K562 (cell line): Measurements from ENCODE around the gene GPR12. TPM values are rescaled to one million over a fixed set of nuclear protein-coding genes. Genes with fewer than 3 reads are reported as not detected.

Experiments used
- ATAC-seq: fragments of 200-7000 bp; cut with Tn5 transposase; 3 replicates; pipeline ENCODE4 v1.9.1; 2020; ENCODE audit warnings: moderate library complexity
- BruUV-seq: library from RNA; stranded (reverse); fragments of 400-500 nt; replicated peaks from 2 replicates; lab custom pipeline; 2021; lab: Mats Ljungman, UMichigan
- CTCF ChIA-PET: fragments of 300-600 bp; formaldehyde crosslinking; extraction: SDS; loops from one replicate; lab custom pipeline; 2021; ENCODE audit warnings: low intra/inter-chr PET ratio; lab: Yijun Ruan, JAX
- POLR2A ChIA-PET: fragments of 300-600, 350-650 bp; sonication (Branson Sonifier 250); formaldehyde crosslinking; extraction: SDS; loops from one replicate; lab custom pipeline; 2021; ENCODE audit warnings: antibody characterized with exemption, inconsistent platforms; lab: Yijun Ruan, JAX
- DNase-seq, 4 experiments: peaks; one replicate each; pipeline versions ENCODE4 v3.0.0 to v3.0.0-alpha.2; 2011 to 2018; ENCODE audit warnings: low spot score in 3 of 4, mixed read lengths in 3 of 4; ENCODE audit errors: extremely low read depth in 1 of 4
- FAIRE-seq: peaks from 2 replicates; lab custom pipeline; 2011; peaks lifted over from hg19 to GRCh38; lab: Jason Lieb, UNC
- H2AFZ ChIP-seq: 2 replicates; pipeline ENCODE4 v1.6.0; 2011; ENCODE audit warnings: low read depth, low read length, control low read depth, inconsistent platforms
- H3K27ac ChIP-seq: fragments of 200-600 bp; 3 replicates; pipeline ENCODE4 v1.8.0; 2011; ENCODE audit warnings: low read depth, mild to moderate bottlenecking, control low read depth, inconsistent platforms, low read length, moderate library complexity, mixed read lengths; ENCODE audit errors: extremely low read depth
- H3K27me3 ChIP-seq, 2 experiments: fragments of 300-600 bp in 1 of 2; 2 replicates in 1 of 2; 3 replicates in 1 of 2; pipeline versions ENCODE4 v1.6.0 to v1.8.0; 2011; ENCODE audit warnings: inconsistent platforms in 2 of 2, low read length in 2 of 2, mild to moderate bottlenecking in 1 of 2, mixed read lengths in 1 of 2, moderate library complexity in 1 of 2; ENCODE audit not compliant: control insufficient read depth in 2 of 2, insufficient read depth in 2 of 2
- H3K36me3 ChIP-seq: fragments of 300-600 bp; 3 replicates; pipeline ENCODE4 v1.8.0; 2011; ENCODE audit warnings: mild to moderate bottlenecking, low read length, inconsistent platforms; ENCODE audit not compliant: control insufficient read depth, insufficient read depth
- H3K4me1 ChIP-seq, 2 experiments: fragments of 200-600 bp in 1 of 2; replicated peaks in 1 of 2; 2 replicates in 1 of 2; 3 replicates in 1 of 2; pipeline versions ENCODE4 v1.5.1 to v1.8.0; 2011; ENCODE audit warnings: inconsistent platforms in 2 of 2, low read length in 2 of 2, mild to moderate bottlenecking in 1 of 2, mixed read lengths in 1 of 2, moderate library complexity in 1 of 2; ENCODE audit not compliant: control insufficient read depth in 2 of 2, insufficient read depth in 2 of 2
- H3K4me2 ChIP-seq: 2 replicates; pipeline ENCODE4 v1.6.1; 2011; ENCODE audit warnings: low read length, control low read depth, inconsistent platforms, mixed read lengths; ENCODE audit not compliant: insufficient read depth
- H3K4me3 ChIP-seq: fragments of 200-600 bp; sonication (generic), shearing (Covaris generic); 2 replicates; pipeline ENCODE4 v1.5.1; 2016; ENCODE audit warnings: control low read depth, inconsistent platforms
- H3K79me2 ChIP-seq: fragments of 200-600 bp; 3 replicates; pipeline ENCODE4 v1.8.0; 2011; ENCODE audit warnings: low read length, inconsistent platforms; ENCODE audit not compliant: control insufficient read depth, insufficient read depth
- H3K9ac ChIP-seq, 2 experiments: 2 replicates each; pipeline versions ENCODE4 v1.6.0 to v1.6.1; 2011; ENCODE audit warnings: low read depth in 2 of 2, low read length in 2 of 2, control low read depth in 1 of 2, inconsistent platforms in 1 of 2, mild to moderate bottlenecking in 1 of 2, mixed read lengths in 1 of 2; ENCODE audit not compliant: insufficient read depth in 1 of 2
- H3K9me1 ChIP-seq: one replicate; pipeline ENCODE4 v1.6.0; 2011; ENCODE audit warnings: inconsistent platforms, mild to moderate bottlenecking, low read length, moderate library complexity; ENCODE audit not compliant: control insufficient read depth, insufficient read depth
- H3K9me3 ChIP-seq: replicated peaks from 2 replicates; pipeline ENCODE4 v1.5.1; 2011; ENCODE audit warnings: low read depth, low read length, inconsistent platforms; ENCODE audit not compliant: control insufficient read depth, insufficient read depth
- H4K20me1 ChIP-seq: replicated peaks from 2 replicates; pipeline ENCODE4 v1.6.1; 2011; ENCODE audit warnings: low read length, inconsistent platforms, mixed read lengths; ENCODE audit not compliant: control insufficient read depth, insufficient read depth
- CSDE1 ChIP-seq, 2 experiments: fragments of 450-650 bp; IDR thresholded peaks; 2 replicates each; pipeline ENCODE4 v1.6.1; 2016; ENCODE audit warnings: mild to moderate bottlenecking in 1 of 2
- FOS ChIP-seq: IDR thresholded peaks from 3 replicates; pipeline ENCODE4 v1.6.1; 2011; ENCODE audit not compliant: insufficient read length; ENCODE audit errors: extremely low read depth
- FOXK2 ChIP-seq, 2 experiments: fragments of 450-650 bp; IDR thresholded peaks in 1 of 2; conservative IDR thresholded peaks in 1 of 2; 2 replicates each; pipeline ENCODE4 v1.6.1; 2016; ENCODE audit warnings: low read depth in 2 of 2, mild to moderate bottlenecking in 1 of 2
- HMGN3 ChIP-seq: IDR thresholded peaks from 2 replicates; pipeline ENCODE4 v1.6.1; 2011; ENCODE audit warnings: borderline replicate concordance, low read depth, mild to moderate bottlenecking, mixed read lengths, low read length; ENCODE audit not compliant: insufficient read length; ENCODE audit errors: extremely low read depth
- KDM4B ChIP-seq, 2 experiments: fragments of 450-650 bp in 1 of 2; sonication (generic) in 1 of 2; IDR thresholded peaks; 2 replicates each; pipeline ENCODE4 v1.6.1; 2016 to 2017; ENCODE audit warnings: borderline replicate concordance in 2 of 2, antibody characterized with exemption in 1 of 2, low read depth in 1 of 2, mild to moderate bottlenecking in 1 of 2
- MEF2D ChIP-seq: conservative IDR thresholded peaks from 2 replicates; pipeline ENCODE4 v1.6.1; 2016; ENCODE audit warnings: low read depth, missing genetic modification characterization, missing compliant biosample characterization
- RB1 ChIP-seq: fragments of 450-650 bp; IDR thresholded peaks from 2 replicates; pipeline ENCODE4 v1.6.1; 2017; ENCODE audit warnings: low read depth, mild to moderate bottlenecking
- TCF7 ChIP-seq: sonication (generic); IDR thresholded peaks from 2 replicates; pipeline ENCODE4 v1.6.1; 2016; ENCODE audit warnings: antibody characterized with exemption, borderline replicate concordance
- ZBTB40 ChIP-seq, 2 experiments: fragments of 450-650 bp in 1 of 2; sonication (generic) in 1 of 2; formaldehyde crosslinking in 1 of 2; IDR thresholded peaks; 2 replicates each; pipeline versions ENCODE4 v1.7.1 to v1.9.0; 2016 to 2022; ENCODE audit warnings: inconsistent platforms in 1 of 2, mild to moderate bottlenecking in 1 of 2, missing genetic modification reagents in 1 of 2
- ZEB2 ChIP-seq: fragments of 450-650 bp; IDR thresholded peaks from 2 replicates; pipeline ENCODE4 v1.6.1; 2016
- ZNF277 ChIP-seq: fragments of 250-450 bp; sonication (Bioruptor Pico); IDR thresholded peaks from 2 replicates; pipeline ENCODE4 v1.8.0; 2022; ENCODE audit warnings: inconsistent platforms, mild to moderate bottlenecking, moderate library complexity, borderline replicate concordance
- WGBS: fragments of 100-300 bp; shearing (Covaris generic); methylation state at CpG from one replicate; pipeline ENCODE4 v1.1.6; 2016; ENCODE audit warnings: low coverage, mixed read lengths; ENCODE audit not compliant: insufficient coverage; ENCODE audit errors: missing lambda C conversion rate; 5-methylcytosine and 5-hydroxymethylcytosine counted together
- in situ Hi-C: fragments of 300-500 bp; cut with MboI; formaldehyde crosslinking; loops from 4 replicates; pipeline ENCODE4 v1.15.0; 2018; ENCODE audit warnings: inconsistent platforms, mixed read lengths
- intact Hi-C: fragments of 100-400 bp; cut with micrococcal nuclease; formaldehyde crosslinking; loops from 2 replicates; pipeline ENCODE4 v1.14.2; 2022
- polyA plus RNA-seq, 8 experiments: library from polyadenylated mRNA; depleted of rRNA in 4 of 8; stranded (reverse) in 5 of 8; unstranded in 3 of 8; fragments of >200 nt; fragmentation: Nextera tagmentation in 2 of 8; fragmentation: Illumina TruSeq in 1 of 8; extraction: Ambion mirVana in 2 of 8; extraction: Trizol in 1 of 8; gene quantifications; 2 replicates each; pipeline versions ENCODE4 v1.2.1 to v1.2.3, GENCODE V29; 2011 to 2014; ENCODE audit warnings: inconsistent platforms in 1 of 8, missing spikeins in 1 of 8
- total RNA-seq, 7 experiments: library from RNA; depleted of rRNA in 6 of 7; stranded (reverse); fragments of >200 nt in 6 of 7; fragmentation: Illumina TruSeq in 2 of 7; extraction: Trizol in 2 of 7; gene quantifications; 2 replicates each; pipeline versions ENCODE4 v1.2.1 to v1.2.3, GENCODE V29; 2011 to 2021; ENCODE audit warnings: low replicate concordance in 1 of 7

Gene GPR12
- total and polyA plus RNA-seq, 9 of the 15 experiments (the other 6 are each of a cell fraction or from before 2014, with no cell fraction given): not detected

GRCh38 chr13:26710166-26710565 is 50.4 kb downstream of the GPR12 start (continued):
- TF ChIP-seq KDM4B (IDR thresholded peaks at IDR 0.05; ENCODE audit: borderline replicate concordance in 2 of 2, low read depth in 1 of 2) (no peak), ZNF277 (no peak)

DNA sequence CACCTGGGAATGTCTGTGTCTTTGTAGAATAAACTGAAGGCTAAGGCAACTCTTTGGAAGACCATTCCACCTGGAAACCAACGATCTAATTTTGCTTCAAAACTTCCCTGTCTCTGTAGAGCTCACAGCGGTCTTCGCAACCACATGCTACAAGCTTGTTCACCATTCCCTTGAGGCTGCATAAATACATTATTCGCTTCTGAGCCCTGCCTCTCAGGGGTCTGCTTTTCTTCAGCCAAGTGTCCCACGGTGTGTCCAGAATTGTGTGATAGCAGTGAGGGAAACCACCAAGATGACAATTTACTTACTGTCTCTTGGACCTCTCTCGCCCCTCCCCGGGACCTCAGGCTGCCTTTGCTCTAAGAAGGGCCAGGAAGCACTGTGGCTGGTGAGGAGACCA is 51.1 kb downstream of the GPR12 start:
- POLR2A ChIA-PET: no interaction called here
- 0% methylated on average over 5 of the region's 7 CpGs for WGBS
- TF ChIP-seq MEF2D (tag): no peak
- no peak for TF ChIP-seq CSDE1 (IDR thresholded peaks at IDR 0.05)
- TF ChIP-seq ZBTB40 (IDR thresholded peaks at IDR 0.05): no peak
- TF ChIP-seq ZBTB40 (CRISPR knock-in tag; IDR thresholded peaks at IDR 0.05): no peak
- TF ChIP-seq FOXK2 (conservative IDR thresholded peaks at IDR 0.05 in 1 of 2, IDR thresholded peaks at IDR 0.05 in 1 of 2; ENCODE audit: low read depth in 2 of 2): no peak
- no peak for TF ChIP-seq ZEB2
- no peak for TF ChIP-seq FOS
- TF ChIP-seq TCF7: no peak
- no peak for TF ChIP-seq HMGN3
- TF ChIP-seq RB1: no peak

More for the DNA sequence above, 51.1 kb downstream of the GPR12 start:
- H3K79me2 ChIP-seq: no peaks in the 10 kb centered on the region
- H3K9ac ChIP-seq: no peak overlapping the region
- H3K27ac ChIP-seq: no peak overlapping the region
- ATAC-seq (no peak), DNase-seq (no peak), FAIRE-seq (no peak)
- 0 out of 2 replicates have a peak, but pooled peaks cover 3% of the 10 kb centered on the region for H4K20me1 ChIP-seq
- H2AFZ ChIP-seq: no peak overlapping the region
- BruUV-seq: no TSS peak
- no peaks in the 10 kb centered on the region for H3K36me3 ChIP-seq
- CTCF ChIA-PET: no interaction called here
- in situ Hi-C loops: loop anchor here (10.0 kb wide), 1 partner anchor 225 kb away; no protein-coding TSS in a partner anchor
- H3K9me1 ChIP-seq: no peaks in the 10 kb centered on the region
- H3K27me3 ChIP-seq: 0 out of 5 replicates have a peak, but pooled peaks cover 0 to 7% of the 10 kb centered on the region in 2 experiments
- H3K4me1 ChIP-seq: no peaks in the 10 kb centered on the region
- H3K4me2 ChIP-seq: no peak overlapping the region
- no peak overlapping the region for H3K4me3 ChIP-seq
- intact Hi-C loops: no loop called here
- H3K9me3 ChIP-seq: no peaks in the 10 kb centered on the region
